NOMO-1 treated with dmso at 0.1 percent for 144 hours (cell line): ENCODE results near the gene CNKSR1.

ENCODE experiments used
- DNase-seq: peaks from one replicate; lab custom pipeline; 2025; ENCODE audit not compliant: unreplicated experiment; lab: John Stamatoyannopoulos, UW

Gene CNKSR1

GRCh38 chr1:26160527-26161414, 16.5 kb upstream of the CNKSR1 start:
- DNase-seq: no peak

GRCh38 chr1:26161415-26162219, 15.7 kb upstream of the CNKSR1 start:
- DNase-seq: no peak

GRCh38 chr1:26162220-26162709, 15.0 kb upstream of the CNKSR1 start:
- DNase-seq: no peak

DNA sequence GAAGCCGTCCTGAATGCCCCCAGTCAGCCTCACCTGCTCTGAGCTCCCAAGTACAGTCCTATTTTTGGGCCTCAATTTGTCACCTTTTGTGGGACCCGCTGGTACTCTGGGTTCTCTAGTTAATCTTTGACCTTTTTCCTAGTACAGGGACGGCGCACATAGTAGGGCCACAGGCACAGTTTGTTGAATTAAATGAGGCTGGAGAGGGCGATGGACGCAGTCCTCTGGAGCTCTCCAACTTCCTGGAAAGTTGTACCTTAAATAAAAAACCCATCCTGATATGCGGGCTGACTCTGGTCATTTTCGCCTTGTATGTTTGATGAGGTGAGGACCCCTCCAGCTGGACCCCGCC, 13.6 kb upstream of the CNKSR1 start:
- no peak for DNase-seq

DNA sequence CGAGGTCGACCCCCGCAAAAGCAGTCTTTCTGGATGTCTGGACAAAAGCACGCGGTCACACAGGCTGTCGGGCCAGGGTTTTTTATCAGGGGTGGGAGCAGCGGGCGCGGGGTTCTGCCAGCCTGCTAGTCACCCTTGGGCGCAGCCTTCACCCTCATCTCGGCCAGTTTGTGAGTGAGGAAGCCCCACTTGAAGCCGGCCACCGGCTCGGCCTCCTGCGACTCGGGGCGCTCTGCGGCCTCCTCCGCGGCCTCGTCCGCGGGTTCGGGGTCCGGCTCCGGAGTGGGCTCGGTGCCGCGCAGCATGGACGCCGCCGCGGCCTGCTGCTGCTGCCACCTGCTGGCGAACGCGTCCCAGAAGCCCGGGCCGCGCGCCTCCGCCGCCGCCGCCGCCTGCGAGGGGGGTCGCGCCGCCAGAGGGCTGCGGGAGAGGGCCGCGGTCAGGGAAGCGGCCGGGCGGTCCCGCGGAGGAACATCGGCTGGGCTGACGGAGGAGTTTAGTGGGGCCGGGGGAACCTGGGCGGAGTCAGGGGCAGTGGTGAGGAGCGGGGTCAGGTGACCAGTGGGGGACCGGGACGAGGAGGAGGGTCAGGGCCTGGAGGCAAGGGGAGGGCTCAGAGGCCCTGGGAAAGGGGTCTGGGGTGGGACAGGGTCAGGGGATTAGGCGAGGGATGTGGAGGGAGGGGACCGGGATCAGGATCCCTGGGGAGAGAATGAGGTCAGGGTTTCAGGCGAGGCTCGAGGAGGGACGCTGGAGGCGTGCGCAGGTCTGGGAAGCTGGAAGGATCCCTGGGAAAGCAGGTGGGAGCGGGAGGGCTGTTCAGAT, 13.0 kb upstream of the CNKSR1 start:
- DNase-seq: no peak

DNA sequence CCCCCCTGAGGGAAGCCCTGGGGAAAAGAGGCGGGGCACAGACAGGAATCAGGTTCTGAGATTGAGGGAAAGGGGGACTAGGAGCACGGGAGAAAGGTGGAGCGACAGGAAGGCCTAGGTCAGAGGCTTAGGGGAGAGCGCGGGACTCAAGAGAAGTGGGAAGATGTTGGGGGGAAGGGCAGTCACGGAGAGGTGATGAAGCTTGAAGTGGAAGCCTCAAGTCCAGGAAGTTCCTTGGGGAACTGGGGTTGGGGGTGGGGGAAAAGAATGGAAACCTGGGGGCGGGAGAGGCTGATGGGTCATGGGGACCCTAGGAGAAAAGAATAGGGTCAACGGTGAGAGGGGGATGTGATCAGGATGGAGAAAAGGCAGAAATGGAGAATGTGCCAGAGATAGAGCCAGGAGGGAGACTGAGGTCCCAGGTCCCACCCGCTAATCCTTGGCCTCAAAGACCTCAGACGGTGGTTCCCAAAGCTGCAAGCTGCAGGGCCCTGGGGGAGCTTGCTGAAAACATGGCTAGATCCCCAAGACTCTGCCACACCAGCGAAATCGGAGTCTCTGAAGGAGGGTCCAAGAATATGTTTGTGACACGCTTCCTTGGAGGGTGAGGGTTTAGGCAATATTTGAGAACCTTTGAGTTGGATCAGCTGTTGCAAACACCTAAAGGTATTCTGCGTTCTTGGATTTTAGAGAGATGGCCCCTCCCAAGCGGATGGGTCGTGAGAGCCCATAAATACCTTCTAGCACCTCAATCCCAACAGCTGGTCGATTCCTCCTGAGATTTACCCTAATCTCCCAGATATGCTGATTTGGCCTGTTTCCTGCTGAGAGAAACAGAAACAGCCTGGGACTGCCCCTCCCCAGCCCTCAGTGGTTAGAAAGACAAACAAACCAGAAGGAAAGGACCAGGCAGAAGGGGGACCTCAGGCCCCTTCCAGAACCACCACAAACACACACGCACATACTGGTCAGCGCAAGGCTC, 12.1 kb upstream of the CNKSR1 start:
- no peak for DNase-seq

- no peak for DNase-seq
These were observed 10.5 kb upstream of the CNKSR1 start for GRCh38 chr1:26166719-26167281.

GRCh38 chr1:26168410-26169197, 8.7 kb upstream of the CNKSR1 start, which contains the start of gene C1orf232:
TSS of gene C1orf232 (minus strand) at chr1:26168963. CDS start at chr1:26168499, 464 bp downstream.
- no peak for DNase-seq

- no peak for DNase-seq
These were observed 8.1 kb upstream of the CNKSR1 start for GRCh38 chr1:26169198-26169554.

- peak; percentile 94 for DNase-seq
These were observed 7.4 kb upstream of the CNKSR1 start, which contains the start of gene ZNF593 for GRCh38 chr1:26169669-26170471. TSS of gene ZNF593 (plus strand) at chr1:26169908. CDS start at chr1:26169984, 76 bp downstream.

- DNase-seq: no peak
These were observed 6.8 kb upstream of the CNKSR1 start for GRCh38 chr1:26170472-26170821.

GRCh38 chr1:26171084-26172072, 5.9 kb upstream of the CNKSR1 start, which contains the start of gene ZNF593OS:
TSS of gene ZNF593OS (minus strand) at chr1:26171832. CDS start at chr1:26171661, 171 bp downstream.
- no peak for DNase-seq

GRCh38 chr1:26175346-26175745, 1.9 kb upstream of the CNKSR1 start:
- no peak for DNase-seq

GRCh38 chr1:26180010-26180506, 2.8 kb downstream of the CNKSR1 start:
- DNase-seq: no peak

DNA sequence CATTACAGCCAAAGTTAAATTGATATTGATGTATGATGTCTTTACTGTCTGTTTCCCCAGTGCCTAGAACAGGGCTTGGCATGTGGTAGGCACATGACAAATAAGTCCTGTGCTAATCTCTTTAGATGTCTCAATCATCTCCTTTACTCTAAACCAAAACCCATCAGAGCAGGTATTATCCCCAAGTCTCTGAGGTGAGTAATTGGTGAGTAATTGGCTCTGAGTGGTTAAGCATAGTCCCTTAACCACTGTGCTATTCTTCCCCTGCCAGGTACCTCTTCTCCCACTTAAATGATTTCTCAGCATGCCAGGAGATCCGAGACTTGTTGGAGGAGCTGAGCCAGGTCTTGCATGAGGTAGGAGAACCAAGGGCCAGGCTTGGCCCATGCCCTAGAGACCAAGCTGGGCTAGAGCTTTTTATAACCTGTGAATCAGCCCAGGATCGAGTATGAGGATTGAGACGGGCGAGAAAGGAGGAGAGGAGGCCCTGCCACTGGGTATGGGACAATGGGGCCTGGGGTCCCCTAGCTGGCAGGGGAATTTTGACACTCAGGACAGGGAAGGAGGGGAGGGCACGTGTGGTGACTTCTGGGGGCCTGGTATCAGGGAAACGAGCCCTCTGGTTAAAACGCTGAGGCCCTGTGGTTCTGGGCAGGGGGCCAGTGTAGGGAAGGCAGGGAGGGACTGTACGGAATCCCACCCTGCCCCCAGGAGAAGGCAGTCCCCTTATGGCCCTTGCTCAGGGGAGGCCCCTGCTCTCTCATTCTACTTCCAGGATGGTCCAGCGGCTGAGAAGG, 4.5 kb downstream of the CNKSR1 start:
- no peak for DNase-seq

DNA sequence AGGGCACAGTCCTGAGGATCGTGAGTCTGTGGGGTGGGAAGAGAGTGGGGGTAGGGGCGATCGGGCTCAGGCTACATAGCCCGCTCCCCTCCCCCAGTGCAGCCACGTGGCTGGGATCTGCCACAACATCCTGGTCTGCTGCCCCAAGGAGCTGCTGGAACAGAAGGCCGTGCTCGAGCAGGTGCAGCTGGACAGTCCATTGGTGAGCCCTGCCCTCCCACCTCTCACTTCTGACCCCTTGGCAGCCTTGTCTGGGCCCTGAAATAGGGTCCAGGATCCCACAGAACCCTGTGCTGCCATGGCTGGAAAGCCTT, 5.0 kb downstream of the CNKSR1 start:
- no peak for DNase-seq
